ENCODE data around the gene SEC22B.
"Not testable (repeated sequence)": the region's sequence is repeated elsewhere in the genome, so short reads cannot be mapped to it uniquely, and the experiment has no call there.

SEC22B gene

DNA sequence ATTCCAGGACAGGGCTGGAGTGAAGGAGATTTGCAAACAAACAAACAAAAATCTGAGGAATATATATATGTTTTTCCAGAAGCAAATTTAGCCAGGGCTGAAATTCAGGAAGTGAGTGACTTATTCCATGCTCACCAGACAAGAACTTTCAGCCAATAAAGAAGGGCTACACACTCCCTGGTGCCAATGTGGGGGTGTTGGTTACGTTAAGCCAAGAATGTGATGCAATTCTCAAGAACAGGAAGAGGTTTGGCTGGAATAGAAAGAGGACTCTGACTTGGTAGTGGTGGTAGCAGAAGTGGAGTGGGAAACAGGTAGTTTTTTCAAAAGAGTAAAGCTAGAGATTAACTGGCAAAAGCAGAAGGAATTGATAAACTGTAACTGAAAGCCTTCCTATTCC lies 31.7 kb downstream of the SEC22B start:
- not testable (repeated sequence) for DNase-seq (ENCODE audit: low spot score)

DNA sequence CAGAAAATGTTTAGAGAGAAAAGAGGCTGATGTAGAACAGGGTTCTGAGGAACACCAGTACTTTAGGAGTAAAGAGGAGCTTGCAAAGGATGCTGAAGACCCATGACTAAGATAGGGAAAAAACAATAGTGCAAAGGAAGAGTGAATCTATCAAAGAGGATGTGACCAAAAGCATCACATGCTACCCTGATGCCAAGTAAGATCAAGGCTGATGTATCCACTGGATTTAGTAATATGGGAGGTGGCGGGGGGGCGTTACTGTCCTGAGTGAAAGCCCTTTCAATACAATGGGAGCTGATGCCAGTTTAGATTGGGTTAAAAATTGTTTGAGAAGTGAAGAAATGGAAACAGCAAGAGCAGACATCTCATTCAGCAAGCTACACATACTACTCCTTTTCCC lies 32.2 kb downstream of the SEC22B start:
- not testable (repeated sequence) for DNase-seq (ENCODE audit: low spot score)

DNA sequence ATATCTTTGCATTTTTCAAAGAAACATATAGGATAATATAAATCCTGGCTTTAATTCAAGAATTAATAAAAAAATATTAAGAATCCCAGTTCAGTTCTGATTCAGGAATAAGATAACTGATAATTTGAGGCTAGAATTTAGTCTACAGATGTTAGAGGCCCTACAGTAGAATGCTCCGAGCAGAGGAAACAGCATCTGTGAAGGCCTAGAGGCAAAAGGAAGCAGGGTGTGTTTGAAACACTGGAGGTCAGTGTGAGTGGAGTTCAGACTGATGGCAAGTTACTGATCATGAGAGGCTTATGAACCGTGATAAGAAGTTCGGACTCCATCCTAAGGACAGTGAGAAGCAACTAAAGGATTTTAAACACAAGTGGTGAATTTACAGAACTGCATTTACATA lies 33.0 kb downstream of the SEC22B start:
- not testable (repeated sequence) for DNase-seq (ENCODE audit: low spot score)

DNA sequence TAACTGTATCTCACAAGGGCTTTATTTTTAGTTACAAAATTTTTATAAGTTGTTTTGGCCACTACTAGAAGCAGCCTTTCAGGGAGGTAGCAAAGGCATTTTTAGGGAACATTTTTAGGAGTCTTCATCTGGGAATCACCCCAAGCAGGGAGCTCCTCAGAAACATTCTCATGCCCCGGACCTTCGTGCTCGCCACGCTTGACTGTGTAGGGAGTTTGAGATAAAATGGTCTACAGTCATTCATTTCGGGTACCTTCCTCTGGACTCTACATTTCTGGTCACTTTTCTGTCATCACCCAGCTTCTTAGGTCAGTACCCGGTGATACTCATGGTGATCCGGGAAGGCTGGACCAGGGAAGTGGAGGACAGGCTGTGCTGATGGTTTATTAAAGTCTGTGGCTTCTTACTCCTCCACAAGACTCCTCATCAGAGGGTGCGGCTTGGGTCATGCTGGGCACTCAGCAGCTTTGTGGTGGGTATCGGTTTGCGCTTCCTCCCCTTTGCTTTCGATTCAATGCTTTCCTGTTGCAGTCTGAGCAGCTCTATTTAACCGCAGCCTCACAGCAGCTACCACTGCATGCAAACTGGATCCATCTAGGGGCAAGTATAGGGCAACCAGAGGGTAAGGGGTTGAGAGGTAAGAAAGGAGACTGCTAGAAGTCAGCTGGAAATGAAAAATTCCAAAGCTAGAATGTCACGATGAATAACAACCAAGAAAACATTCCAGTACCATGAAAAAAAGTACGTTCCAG lies 33.6 kb downstream of the SEC22B start:
- DNase-seq (ENCODE audit: low spot score) = not testable (repeated sequence)

DNA sequence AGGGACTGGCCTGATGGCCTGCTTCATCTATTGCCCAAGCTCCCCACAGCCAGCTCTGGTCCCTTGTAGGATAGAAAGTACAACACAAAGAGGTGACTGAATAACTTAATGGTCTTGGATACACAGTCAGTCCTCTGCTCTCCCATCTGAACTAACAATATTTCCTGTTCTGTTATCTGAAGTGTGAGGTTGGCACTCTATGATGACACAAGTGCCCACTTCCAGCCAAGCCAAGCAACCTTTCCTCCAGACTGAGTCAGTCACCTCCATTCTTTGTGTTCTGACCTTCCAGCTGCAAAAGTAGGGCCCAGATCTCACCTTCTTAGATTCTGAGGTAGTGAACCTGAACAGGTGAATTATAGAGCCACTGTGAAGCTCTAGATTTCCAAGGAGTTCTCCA lies 34.5 kb downstream of the SEC22B start:
- not testable (repeated sequence) for DNase-seq (ENCODE audit: low spot score)

DNA sequence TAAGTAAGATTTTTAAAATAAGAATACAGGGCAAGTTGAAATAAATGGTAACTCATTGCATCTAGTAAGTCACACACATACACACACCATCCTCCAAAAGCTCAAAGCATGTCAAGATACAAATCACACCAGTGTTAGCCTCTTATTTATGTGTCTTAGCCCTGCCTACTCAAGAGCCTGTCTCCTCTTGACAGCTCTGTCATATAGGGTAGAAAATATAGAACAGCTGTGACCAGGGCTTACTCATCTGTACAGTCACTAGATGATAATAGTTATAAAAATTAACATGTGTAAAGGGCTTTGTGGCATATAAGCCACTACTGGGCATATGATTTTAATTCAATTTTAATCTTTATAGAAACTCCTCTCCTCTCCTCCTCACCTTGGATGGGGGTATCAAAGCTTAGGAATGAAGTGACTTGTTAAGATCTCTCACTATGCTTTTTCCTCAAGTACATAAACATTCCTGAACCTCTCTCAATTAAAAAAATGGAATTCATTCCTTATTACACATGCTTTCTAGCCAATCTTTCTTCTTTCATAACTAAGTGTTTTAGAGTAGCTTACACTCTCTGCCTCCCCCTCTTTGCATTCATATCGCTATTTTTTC lies 35.6 kb downstream of the SEC22B start:
- not testable (repeated sequence) for DNase-seq (ENCODE audit: low spot score)

DNA sequence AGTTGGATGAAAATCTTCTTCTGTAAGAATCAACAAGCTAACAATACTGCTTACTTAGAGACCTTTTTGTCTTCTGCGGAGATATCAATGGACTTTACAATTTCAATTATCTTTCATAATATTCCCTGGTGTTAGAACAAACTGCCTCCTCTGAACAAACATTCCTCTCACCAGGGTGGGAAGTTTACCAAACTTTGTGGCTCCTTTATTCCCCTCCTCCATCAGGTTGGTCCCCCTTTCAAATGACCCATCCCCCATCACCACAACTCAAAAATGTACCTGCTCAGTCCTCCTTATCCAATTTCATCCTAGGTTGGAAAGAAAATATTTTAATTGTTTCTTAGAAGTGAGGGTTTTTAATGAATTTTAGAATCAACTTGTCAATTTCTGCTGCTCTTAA lies 40.2 kb downstream of the SEC22B start:
- not testable (repeated sequence) for DNase-seq (ENCODE audit: low spot score)

DNA sequence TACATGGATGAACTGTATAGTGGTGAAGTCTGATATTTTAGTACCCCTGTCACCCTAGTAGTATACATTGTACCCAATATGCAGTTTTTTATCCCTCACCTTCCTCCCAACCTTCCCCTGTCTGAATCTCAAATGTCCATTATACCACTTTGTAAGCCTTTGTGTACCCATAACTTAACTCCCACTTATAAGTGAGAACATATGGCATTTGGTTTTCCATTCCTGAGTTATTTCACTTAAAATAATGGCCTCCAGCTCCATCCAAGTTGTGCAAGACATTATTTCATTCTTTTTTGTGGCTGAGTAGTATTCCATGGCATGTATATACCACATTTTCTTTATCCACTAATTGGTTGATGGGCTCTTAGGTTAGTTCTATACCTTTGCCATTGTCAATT lies 42.4 kb downstream of the SEC22B start:
- not testable (repeated sequence) for DNase-seq (ENCODE audit: low spot score)

DNA sequence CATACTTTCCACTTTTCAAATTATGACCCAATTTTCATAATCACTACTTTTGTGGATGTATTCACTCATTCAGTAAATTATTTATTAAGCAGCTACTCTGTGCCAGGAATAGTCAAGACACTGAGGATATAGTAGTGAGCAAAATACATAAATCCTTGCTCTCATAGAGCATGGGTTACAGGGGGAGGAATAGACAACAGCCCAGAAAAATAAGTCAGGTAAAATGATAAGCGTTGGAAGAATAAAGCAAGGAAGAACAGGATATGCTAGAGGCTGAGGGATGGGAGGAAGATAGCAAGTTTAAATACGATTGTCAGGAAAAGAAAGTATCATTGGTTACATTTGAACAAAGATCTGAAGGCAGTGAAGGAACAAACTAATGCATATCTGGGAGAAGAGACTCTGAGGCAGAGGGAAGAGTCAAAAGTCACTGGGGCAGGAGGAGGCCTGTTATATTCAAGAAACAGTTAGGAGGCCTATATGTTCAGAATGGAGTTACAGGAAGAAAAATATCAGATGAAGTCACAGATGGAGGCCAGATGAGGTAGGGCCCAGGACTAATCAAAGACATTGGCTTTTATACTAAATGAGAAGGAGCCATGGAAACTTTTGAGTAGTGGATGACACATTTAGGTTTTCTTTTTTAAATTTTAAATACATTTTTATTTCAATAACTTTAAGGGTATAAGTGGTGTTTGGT lies 42.9 kb downstream of the SEC22B start:
- DNase-seq (ENCODE audit: low spot score) = no peak

DNA sequence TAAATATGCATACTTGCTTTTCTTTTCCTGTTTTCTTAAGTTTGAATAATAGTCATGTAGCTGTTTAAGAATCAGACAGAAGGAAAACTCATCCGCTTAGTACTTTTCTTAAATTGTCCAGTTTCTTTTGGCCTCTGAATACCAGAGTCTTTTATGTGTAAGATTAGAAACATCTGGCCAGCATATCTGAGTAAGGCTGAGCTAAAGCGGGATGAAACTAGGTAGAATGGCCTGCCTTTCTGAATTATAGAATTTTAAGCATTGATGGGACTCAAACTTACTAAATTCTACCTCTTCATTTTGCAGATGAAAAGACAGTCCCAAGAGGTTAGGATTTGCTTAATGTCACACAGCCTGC lies 43.9 kb downstream of the SEC22B start:
- not testable (repeated sequence) for DNase-seq (ENCODE audit: low spot score)

DNA sequence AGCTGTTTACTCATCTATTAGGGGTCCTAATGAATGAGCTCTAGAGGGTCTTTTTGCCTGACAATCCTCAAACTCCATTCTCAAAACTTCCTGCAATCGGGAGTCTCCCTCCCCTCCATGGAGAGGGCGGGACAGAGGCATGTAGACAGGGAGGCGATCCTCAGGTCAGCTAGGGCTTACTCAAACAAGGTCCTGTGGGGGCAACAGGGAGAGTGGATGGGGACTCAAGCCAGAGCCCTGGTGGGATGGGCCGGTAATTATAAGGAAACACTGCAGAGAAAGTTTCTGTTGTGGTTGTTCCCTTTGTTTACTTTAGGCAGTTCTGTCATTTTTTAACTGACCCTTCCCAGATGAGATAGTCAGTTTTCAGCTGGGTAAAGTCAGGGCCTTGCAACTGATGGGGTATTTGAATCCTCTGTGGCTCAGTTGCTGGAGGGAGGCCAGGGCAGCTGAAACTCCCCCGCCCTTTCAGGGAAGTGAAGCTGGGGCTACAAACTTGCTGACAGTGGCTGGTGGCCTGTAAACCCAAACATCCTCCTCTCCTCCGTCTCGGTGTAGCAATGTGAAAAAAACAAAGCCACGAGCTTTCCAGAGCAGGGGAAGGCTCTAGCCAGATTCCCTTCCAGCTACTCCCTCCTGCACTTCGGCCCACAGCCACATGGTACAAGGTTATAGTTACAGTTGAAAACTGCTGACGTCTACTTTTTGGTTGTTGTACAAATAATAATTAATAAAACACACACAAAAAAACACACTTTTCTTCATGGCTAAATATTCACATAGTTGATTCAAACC lies 44.5 kb downstream of the SEC22B start:
- DNase-seq (ENCODE audit: low spot score) = peak; percentile 68

DNA sequence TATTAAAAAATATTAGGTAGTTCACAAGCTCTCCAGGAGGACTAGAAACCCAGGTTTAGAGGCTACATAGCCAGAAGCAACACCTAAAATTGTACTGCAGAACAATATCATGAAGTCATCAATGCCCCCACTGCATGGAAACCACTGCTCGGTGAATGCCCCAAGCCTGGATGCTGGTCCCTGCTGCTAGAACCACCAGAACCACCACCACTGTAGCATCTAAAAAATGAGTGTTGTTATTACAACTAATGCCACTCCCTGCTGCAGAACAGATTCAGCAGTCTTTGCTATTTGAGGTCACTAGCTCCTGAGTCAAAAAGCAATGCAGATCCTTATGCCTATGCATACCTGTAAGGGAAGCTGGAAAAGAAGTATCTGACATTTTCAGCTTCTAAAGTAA lies 48.4 kb downstream of the SEC22B start:
- not testable (repeated sequence) for DNase-seq (ENCODE audit: low spot score)

DNA sequence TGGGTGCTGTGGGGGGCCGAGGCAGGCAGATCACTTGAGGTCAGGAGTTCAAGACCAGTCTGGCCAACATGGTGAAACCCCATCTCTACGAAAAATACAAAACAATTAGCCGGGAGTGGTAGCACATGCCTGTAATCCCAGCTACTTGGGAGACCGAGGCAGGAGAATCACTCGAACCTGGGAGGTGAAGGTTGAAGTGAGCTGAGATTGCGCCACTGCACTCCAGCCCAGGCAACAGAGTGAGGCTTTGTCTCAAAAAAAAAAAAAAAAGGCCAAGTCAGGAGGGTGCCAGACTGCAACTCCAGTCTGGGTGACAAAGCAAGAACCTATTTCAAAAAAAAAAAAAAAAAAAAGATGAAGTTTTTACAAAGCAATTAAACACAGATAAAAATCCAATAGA lies 50.1 kb downstream of the SEC22B start:
- DNase-seq (ENCODE audit: low spot score) = not testable (repeated sequence)

DNA sequence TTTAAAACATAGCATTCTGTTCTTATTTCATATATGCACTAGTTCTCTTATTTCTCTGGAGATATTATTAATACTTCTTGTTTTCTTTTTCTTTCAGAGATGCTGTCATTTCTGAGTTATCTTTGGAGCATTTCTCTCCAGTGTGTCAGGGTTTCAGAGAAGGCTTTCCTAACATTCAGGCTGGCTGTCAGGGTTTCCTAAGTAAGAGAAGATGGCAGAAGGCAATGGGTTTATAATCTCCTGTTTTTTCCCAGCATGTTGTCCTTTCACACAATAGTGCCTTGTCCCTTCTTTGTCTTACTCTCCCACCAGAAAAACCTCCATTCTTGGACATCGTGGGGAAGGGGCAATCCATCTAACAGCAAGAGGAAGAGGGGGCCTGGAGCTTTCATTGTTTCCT lies 51.7 kb downstream of the SEC22B start:
- DNase-seq (ENCODE audit: low spot score) = not testable (repeated sequence)

DNA sequence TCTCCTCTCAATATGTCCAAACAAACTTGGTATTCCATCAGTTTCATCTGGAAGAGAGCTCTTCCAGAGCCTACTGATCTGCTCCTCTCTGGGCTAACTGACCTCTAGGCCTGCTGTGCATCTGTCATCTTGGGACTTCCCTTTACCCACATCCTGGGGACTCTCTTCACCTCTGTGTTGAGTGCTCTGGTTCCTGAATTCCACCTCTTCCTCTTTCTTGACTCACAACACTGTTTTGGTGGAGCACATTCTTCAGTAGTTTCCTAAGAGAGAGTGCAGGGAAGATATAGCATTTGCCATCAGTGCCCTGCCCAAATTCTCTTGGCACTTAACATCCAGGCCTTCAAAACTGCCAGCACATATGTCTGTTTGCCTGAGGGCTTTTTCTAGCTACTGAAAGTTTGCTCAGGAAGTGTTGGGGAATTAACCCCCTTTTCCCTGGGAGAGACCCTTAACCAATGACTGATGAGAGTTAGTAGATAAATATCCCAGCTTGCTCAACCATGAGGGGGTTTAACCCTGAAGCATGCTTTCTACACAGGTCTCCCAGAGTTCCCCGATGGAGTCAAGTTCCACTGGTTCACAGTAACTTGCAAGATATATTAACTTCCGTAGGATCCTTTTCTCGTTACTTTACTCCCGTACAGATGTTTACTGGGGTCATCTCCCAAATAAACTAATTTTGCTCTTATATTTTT lies 52.4 kb downstream of the SEC22B start:
- DNase-seq (ENCODE audit: low spot score) = not testable (repeated sequence)

DNA sequence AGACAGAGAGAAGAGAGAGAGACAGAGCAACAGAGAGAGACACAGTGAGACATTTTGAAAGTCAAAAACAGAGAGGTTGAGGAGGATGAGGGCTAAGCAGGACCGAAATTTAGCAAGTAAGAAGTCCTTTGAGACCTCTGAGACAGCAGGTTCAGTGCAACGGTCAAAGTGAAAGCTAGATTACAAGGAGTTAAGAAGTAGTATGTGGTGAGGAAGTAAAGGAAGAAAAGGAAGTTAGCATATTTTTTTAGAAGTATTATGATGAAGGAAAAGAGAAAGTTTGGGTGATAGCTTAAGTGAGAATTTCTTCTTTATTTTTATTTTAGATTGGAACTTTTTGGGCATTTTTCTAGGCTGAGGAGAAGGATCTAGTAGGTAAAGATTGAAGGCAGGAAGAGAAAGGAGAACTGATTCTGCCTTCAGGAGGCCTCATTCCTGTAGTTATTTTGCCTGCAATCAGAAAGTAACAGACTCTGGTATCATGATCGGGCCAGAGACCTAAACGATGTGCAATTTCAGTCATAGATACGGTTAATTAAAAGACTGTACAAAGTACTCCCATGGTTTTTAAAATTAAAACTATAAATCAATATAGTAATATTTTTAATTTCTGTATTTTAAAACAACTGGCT lies 53.9 kb downstream of the SEC22B start:
- not testable (repeated sequence) for DNase-seq (ENCODE audit: low spot score)

DNA sequence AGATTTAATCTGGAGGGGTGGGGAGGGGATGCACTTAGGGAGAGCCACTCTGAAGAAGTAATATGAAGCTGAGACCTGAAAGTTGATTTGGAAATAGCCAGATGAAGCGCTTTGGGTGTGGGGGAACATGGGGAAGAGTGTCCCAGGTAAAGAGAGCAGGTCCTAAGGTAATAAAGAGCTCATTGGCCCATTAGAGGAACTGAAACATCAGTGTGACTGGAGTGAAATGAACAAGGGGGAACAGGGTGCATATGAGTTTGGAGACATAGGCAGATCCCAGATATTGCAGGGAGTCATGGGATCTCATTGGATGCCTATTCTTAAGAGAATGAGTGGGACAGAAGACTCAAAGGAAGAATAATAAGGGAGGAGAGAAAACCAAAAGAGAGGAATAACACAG lies 54.5 kb downstream of the SEC22B start:
- not testable (repeated sequence) for DNase-seq (ENCODE audit: low spot score)

DNA sequence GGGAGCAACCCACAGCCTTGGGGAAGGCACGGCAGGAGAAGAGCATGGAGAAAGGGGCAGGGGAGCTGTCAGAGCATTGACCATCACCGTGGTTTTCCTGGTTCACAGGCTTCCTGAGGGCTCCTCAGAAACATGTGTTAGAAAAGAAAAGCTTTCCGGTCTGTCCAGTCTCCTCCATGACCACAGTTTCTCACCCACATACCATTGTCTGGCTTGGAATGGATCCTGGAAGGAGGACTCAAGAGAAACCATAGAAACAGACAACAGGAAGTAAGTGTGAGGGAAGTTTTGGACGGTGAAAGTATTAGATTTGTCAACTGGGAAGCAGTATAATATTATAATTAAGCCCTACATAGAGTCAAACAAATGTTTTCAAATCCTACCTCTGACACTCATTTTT lies 55.8 kb downstream of the SEC22B start:
- DNase-seq (ENCODE audit: low spot score) = not testable (repeated sequence)

DNA sequence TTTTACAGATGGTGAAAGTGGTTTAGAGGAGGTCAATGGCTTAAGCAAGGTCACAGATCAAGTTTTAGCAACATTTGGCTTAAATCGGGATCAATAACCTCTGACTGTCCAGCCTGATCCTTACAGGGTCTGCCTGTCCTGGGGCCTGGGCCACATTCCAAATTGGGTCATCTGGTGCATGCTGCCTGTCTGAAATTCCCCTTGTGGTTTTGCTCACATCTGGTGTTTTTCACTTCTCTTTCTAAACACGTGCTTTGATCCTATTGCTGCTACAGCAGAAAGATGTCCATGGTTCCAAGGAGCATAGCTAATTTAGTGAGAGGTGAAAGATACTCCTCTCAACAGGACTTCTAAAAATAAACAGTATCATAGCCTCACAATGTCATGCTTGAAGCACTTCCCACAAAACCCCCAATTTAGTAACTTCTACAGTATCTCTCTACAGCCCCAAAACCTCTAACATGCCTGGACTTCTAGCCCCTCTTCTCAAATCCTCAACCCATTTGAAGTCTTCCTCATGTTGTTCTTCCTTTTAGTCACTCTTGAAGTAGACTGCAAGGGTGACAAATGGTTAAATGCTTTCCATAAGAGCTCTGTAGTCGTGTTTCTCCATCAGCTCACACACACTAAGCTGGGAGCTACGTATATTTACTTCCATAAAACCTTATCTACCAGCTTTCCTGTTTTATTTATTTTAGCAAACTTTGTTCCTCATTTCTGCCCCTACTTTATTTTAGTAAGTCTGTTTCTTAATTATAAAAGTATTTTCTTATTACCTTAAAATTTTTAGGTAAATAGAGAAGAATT lies 58.7 kb downstream of the SEC22B start:
- not testable (repeated sequence) for DNase-seq (ENCODE audit: low spot score)

DNA sequence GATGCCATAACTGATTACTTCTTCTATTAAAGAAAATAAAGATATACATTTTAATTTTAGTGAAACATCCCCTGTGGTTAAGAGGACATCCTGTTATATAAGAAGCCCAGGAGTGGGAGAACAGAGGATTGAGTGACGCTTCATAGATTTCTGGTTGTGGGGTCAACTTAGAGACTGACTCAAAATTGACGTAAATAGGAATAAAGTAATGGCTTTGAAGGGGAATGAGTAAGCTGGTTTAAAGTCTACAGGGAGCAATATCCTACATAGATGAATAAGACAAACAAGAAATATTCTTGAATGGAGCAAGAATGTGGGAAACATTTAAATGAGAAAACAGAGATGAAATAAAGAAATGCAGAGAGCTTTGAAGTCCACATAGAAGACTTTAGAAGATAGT lies 60.2 kb downstream of the SEC22B start:
- DNase-seq (ENCODE audit: low spot score) = not testable (repeated sequence)
